HG03196 (cell line): ENCODE results near the gene CEMP1.
"Not testable (repeated sequence)": the region's sequence is repeated elsewhere in the genome, so short reads cannot be mapped to it uniquely, and the experiment has no call there.

Experiments used
- ATAC-seq: cut with Tn5 transposase; IDR thresholded peaks from one replicate; pipeline ENCODE4 v1.9.1; 2021; ENCODE audit not compliant: unreplicated experiment

The CEMP1 gene, protein sequence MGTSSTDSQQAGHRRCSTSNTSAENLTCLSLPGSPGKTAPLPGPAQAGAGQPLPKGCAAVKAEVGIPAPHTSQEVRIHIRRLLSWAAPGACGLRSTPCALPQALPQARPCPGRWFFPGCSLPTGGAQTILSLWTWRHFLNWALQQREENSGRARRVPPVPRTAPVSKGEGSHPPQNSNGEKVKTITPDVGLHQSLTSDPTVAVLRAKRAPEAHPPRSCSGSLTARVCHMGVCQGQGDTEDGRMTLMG

DNA sequence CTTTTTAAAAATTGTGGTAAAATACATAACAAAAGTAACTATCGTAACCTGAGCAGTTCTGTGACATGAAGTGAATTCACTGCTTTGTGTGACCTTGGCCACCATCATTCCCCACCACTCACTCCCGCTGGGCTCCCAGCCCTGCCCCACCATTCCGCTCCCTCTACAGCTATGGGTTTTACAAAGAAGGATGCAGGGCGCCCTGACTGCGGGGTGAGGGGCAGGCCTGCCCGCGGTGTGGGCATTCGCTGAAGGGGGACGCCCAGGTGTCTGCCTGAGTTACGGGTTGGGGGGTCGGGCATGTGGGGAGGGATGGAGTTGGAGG, at the start of gene CEMP1:
Gene CEMP1 (minus strand): TSS at position 38 of the 325 bp plus-strand sequence. CDS start 335 bp downstream, outside the sequence.
- ATAC-seq, result no peak

DNA sequence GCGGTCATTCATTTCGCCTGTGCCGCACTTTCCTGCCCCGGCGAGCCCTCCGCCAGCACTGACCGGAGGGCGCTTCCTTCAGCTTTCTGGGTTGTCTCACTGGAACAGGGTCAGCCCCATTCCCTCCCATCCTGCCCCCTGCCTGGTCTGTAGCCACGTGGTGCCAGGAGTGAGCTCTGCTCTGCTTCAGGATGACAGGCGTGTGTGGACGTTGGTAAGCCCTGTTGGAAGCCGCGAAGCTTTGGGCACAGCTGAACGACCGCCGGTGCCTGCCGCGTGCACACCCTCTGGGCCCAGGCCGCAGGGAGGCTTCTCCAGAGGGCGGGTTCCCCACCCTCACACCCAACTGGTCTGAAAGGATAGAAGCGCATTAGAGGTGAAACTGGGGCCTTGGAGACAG, 49.6 kb upstream of the CEMP1 start:
- not testable (repeated sequence) for ATAC-seq

DNA sequence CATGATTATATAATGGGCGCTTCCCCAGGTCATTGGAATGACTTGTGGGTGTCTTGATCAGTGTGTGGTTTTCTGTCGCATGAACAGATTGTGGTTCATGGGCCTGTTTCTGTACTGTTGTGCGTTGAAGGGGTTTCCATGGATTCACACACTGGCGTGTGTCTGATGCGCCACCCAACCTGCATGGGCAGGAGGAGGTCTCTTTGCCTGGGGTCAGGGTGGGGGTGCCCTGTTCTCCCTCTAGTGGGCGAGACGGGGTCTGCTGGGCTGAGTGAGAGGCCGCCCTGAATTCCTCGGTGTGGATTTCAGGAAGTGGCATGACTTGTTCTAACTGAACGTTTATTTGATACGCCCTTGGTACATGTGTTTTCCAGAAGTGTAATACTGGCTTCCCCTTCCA, 48.9 kb upstream of the CEMP1 start:
- ATAC-seq, result not testable (repeated sequence)

DNA sequence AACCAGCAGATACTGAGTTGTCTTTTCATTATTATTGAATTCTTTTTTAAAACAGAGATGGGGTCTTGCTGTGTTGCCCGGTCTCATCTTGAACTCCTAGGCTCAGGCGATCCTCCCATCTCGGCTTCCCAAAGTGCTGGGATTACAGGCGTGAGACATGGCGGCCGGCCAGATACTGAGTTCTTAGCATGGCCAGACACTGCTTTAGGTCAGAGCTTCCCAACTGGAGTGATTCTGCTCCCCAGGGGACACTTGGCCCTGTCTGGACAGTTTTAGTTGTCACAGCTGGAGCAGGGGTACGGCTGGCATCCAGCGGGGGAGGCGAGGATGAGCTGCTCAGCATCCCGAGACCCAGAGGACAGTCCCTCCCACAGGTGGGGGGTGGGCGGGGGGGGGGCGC, 47.7 kb upstream of the CEMP1 start:
- ATAC-seq, result not testable (repeated sequence)

GRCh38 chr16:2577044-2577443, 45.8 kb upstream of the CEMP1 start:
- ATAC-seq, result not testable (repeated sequence)

- ATAC-seq, result not testable (repeated sequence)
These were observed 44.6 kb upstream of the CEMP1 start for GRCh38 chr16:2575839-2576238.

DNA sequence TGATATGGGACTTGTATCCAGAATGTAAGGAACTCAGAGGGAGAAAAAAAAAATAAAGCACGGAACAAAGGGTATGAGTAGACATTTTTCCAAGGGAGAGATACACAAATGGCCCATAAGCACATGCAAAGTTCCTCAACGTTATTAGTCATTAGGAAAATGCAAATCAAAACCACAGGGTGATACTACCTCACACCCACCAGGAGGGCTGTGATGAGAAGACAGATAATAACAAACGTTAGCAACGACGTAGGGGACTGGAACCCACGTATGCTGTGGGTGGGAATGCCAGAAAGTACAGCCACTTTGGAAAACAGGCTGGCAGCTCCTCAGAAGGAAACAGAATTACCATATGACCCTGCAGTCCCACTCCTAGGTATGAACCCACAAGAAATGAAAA, 41.5 kb upstream of the CEMP1 start:
- not testable (repeated sequence) for ATAC-seq

DNA sequence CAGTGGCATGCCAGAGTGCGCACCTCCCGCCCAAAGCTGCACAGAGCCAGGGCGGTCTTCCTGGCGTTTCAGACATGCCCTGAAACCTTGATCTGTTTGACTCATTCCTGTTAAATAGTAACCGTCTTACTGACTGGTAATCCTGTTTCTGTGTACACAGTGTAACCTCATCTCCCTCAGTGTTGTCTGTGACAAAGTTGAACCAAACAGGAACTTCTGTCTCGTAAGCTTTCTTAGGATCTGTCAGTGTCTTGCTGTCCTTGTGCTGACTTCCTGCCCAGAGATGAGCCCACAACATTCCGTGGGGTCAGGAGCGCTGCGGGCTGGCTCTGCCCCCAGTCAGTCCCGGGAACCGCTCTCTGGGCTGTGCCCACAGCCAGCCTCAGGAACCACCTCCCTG, 37.4 kb upstream of the CEMP1 start:
- not testable (repeated sequence) for ATAC-seq

DNA sequence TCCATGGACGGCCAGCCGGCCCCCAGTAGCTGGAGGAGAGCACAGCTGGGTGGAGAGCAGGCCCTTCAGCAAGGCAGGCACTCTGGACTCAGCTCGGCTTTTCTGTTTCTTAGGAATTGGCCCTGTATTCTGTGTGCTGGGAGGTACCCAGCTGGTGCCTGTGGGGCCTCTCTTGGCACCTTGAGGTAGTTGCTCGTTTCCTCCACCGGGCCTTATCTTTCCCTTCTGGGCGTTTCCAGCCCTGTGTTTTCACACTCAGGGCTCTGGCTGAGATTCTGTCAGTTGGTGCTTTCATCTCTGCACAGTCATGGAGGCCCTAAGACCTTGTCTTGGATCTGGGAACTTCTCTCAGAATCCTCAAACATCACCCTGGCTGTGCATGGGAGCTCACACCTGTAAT, 36.3 kb upstream of the CEMP1 start:
- ATAC-seq, result not testable (repeated sequence)

DNA sequence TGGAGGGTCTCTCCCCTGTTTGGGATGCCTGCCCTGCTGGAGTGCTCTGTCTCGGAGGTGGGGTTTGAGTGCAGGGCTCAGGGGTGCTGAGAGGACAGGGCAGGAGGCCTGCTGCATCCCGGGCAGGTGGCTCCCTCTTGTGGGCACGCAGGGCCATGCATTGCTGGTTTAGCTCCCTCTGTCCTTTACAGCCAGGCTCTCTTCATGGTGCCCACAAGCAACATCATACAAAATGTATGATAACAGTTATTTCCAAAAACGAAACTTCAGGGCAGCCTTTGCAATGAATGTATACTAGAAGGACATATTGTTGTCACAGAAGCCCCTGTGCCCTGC, 29.6 kb upstream of the CEMP1 start:
- ATAC-seq, result peak; percentile 54

DNA sequence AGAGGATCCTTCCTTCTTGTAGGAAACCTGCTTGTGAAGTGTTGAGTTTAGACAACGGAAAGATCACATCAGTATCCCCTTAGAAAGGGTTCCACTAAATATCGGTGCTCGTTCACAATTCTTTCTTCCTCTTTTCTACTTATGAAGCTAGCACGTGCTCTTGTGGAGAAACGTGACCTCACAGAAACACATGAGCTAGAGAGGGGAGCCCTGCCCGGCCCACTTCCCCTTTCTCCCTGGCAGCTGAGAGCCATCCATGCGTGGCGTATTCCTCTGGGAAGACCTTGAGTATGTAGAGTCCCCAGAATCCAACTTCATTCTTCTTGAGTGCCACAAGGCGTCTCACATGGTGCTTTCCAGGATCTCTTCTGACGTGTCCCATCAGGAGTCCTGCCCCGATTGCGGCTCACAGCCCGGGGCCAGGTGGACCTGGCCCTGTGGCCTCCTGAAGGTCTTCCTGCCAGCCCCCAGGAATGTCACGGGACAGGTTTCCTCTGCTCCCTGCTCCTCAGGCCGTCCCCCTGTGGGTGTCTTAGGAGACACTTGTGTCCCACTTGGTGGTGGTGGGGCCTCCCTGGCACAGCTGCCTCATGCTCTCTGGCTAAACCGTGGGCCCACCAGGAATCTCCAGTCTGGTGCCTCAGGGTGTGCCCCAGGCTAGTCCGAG, 29.1 kb upstream of the CEMP1 start:
- peak; percentile 46 for ATAC-seq

GRCh38 chr16:2557150-2557549, 25.9 kb upstream of the CEMP1 start:
- not testable (repeated sequence) for ATAC-seq

DNA sequence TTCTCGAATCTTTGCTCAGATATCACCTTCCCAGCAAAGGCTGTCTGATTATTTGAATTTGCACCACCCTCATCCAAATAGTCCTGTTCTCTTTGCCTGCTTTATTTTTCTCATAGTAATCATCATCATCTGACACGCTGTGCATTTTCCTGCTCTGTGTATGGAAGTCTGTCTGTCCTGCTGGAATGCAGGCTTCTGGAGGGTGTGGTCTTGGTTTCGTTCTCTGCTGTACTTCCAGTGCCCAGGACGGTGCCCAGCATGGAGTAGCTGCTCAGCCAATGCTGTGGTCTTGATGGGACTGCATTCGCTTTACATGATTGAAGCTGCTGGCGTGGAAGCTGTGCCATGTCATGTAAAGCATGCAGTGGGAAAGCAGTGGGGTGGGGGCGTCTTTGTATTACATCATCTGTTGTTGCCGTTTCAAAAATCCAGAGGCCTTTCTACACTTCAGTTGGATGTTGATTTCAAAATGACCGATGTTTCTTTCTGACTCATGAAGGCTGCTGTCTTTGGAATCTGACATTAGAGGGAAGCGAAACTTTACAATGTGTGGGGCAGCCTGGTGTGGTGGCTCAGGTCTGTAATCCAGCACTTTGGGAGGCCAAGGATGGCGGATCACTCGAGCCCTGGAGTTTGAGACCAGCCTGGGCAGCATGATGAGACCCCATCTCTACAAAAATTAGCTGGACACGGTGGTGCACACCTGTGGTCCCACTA, 23.7 kb upstream of the CEMP1 start:
- not testable (repeated sequence) for ATAC-seq

- not testable (repeated sequence) for ATAC-seq
These were observed 20.2 kb upstream of the CEMP1 start for GRCh38 chr16:2551420-2551889.

GRCh38 chr16:2550283-2550878, 19.2 kb upstream of the CEMP1 start:
- ATAC-seq, result not testable (repeated sequence)

- not testable (repeated sequence) for ATAC-seq
These were observed 12.6 kb upstream of the CEMP1 start for GRCh38 chr16:2543771-2544170.

GRCh38 chr16:2541409-2541808, 10.2 kb upstream of the CEMP1 start:
- not testable (repeated sequence) for ATAC-seq

GRCh38 chr16:2540912-2541311, 9.7 kb upstream of the CEMP1 start:
- ATAC-seq, result not testable (repeated sequence)

GRCh38 chr16:2539845-2540458, 8.7 kb upstream of the CEMP1 start:
- ATAC-seq, result not testable (repeated sequence)

DNA sequence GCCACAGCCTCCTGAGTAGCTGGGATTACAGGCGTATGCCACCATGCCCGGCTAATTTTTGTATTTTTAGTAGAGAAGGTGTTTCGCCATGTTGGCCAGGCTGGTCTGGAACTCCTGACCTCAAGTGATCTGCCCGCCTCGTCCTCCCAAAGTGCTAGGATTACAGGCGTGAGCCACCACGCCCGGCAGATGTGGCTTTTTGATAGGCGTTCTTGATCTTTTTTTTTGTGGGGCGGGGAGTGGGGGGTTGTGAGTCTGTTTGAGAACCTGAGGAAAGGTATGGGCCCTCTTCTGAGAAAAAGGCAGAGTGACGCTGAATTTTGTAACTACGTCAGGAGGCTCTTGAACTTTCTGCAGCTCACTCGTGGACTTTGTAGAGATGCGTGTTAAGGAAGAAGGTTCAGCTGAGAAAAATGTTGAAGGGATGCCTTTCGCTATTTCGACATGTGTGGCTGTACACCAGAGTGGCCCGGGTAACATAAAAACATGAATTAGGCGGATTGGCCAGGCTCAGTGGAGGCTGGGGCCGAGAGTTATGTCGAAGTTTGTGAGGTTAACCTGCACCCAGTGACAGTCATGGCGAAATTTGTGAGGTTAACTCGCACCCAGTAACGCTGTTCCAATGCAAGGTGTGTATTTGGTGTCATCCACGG, 8.1 kb upstream of the CEMP1 start:
- ATAC-seq, result not testable (repeated sequence)
